Medulla oblongata (tissue), 1 donor: Measurements from ENCODE around the gene RNF123.

Experiments used
- DNase-seq: peaks from one replicate; pipeline ENCODE4 v3.0.0-alpha.2; 2015; ENCODE audit errors: extremely low spot score

RNF123 gene

GRCh38 chr3:49718858-49719213 is 29.5 kb downstream of the RNF123 start:
- DNase-seq = no peak

- peak; percentile 97 for DNase-seq
Measured at GRCh38 chr3:49719214-49719884, 30.0 kb downstream of the RNF123 start, which contains the start of gene AMIGO3. AMIGO3 (minus strand) TSS chr3:49719684; CDS start chr3:49719465, 219 bp downstream.

- no peak for DNase-seq
Measured at GRCh38 chr3:49720855-49721595, 31.7 kb downstream of the RNF123 start.

GRCh38 chr3:49721596-49721895 is 32.2 kb downstream of the RNF123 start:
- DNase-seq = no peak

- DNase-seq = no peak
Measured at GRCh38 chr3:49721896-49722781, 32.8 kb downstream of the RNF123 start.

GRCh38 chr3:49722896-49723295 is 33.5 kb downstream of the RNF123 start:
- DNase-seq = no peak

- DNase-seq = peak; percentile 29
Measured at GRCh38 chr3:49723296-49723627, 33.9 kb downstream of the RNF123 start.

- DNase-seq = peak; percentile 97
Measured at GRCh38 chr3:49723628-49724551, 34.5 kb downstream of the RNF123 start, which contains the start of gene GMPPB. GMPPB (minus strand) TSS chr3:49723951; CDS start chr3:49723726, 225 bp downstream.

- no peak for DNase-seq
Measured at GRCh38 chr3:49724586-49724985, 35.2 kb downstream of the RNF123 start.

- no peak for DNase-seq
Measured at GRCh38 chr3:49725906-49726681, 36.7 kb downstream of the RNF123 start.

- no peak for DNase-seq
Measured at GRCh38 chr3:49727154-49727923, 38.0 kb downstream of the RNF123 start.

- DNase-seq = no peak
Measured at GRCh38 chr3:49727924-49728361, 38.6 kb downstream of the RNF123 start.

GRCh38 chr3:49729966-49730609 is 40.7 kb downstream of the RNF123 start:
- no peak for DNase-seq

GRCh38 chr3:49732597-49732996 is 43.2 kb downstream of the RNF123 start:
- DNase-seq = no peak

GRCh38 chr3:49733551-49733950 is 44.2 kb downstream of the RNF123 start:
- DNase-seq = no peak

GRCh38 chr3:49734752-49735151 is 45.4 kb downstream of the RNF123 start:
- no peak for DNase-seq

- DNase-seq = no peak
Measured at GRCh38 chr3:49738067-49738713, 48.8 kb downstream of the RNF123 start.

- DNase-seq = no peak
Measured at GRCh38 chr3:49740427-49740826, 51.1 kb downstream of the RNF123 start.

- no peak for DNase-seq
Measured at GRCh38 chr3:49745986-49746385, 56.6 kb downstream of the RNF123 start.
